WTC11 (cell line): ENCODE results near the gene KLHL41.

Experiments used
- CREB1 ChIP-seq: sonication (generic); formaldehyde crosslinking; IDR thresholded peaks from 2 replicates; pipeline ENCODE4 v1.8.0; 2023; ENCODE audit warnings: mild to moderate bottlenecking, missing genetic modification reagents
- FOXP4 ChIP-seq: sonication (generic); formaldehyde crosslinking; IDR thresholded peaks from 2 replicates; pipeline ENCODE4 v1.8.0; 2022; ENCODE audit warnings: mild to moderate bottlenecking, missing genetic modification reagents
- JUN ChIP-seq: sonication (generic); formaldehyde crosslinking; IDR thresholded peaks from 2 replicates; pipeline ENCODE4 v1.8.0; 2023; ENCODE audit warnings: mild to moderate bottlenecking, missing genetic modification reagents
- NFYB ChIP-seq: sonication (generic); formaldehyde crosslinking; conservative IDR thresholded peaks from 2 replicates; pipeline ENCODE4 v1.8.0; 2022; ENCODE audit warnings: low read depth, missing genetic modification reagents
- USF2 ChIP-seq: sonication (generic); formaldehyde crosslinking; IDR thresholded peaks from 2 replicates; pipeline ENCODE4 v1.8.1; 2023; ENCODE audit warnings: mild to moderate bottlenecking, missing genetic modification reagents, moderate library complexity
- ZBTB21 ChIP-seq: sonication (generic); formaldehyde crosslinking; IDR thresholded peaks from 2 replicates; pipeline ENCODE4 v1.8.1; 2023; ENCODE audit warnings: mild to moderate bottlenecking, missing genetic modification reagents, borderline replicate concordance
- ZBTB43 ChIP-seq: sonication (generic); formaldehyde crosslinking; IDR thresholded peaks from 2 replicates; pipeline ENCODE4 v1.8.1; 2023; ENCODE audit warnings: mild to moderate bottlenecking, missing genetic modification reagents
- ZNF138 ChIP-seq: sonication (generic); formaldehyde crosslinking; conservative IDR thresholded peaks from 2 replicates; pipeline ENCODE4 v1.8.1; 2022; ENCODE audit warnings: mild to moderate bottlenecking, moderate library complexity, missing genetic modification reagents
- TF ChIP-seq, protein P1 (sequence below): fragments of 200-600 bp; IDR thresholded peaks from 2 replicates; pipeline ENCODE4 v1.8.0; 2022; ENCODE audit warnings: antibody characterized with exemption
- TF ChIP-seq, protein P2 (sequence below): sonication (generic); formaldehyde crosslinking; IDR thresholded peaks from 2 replicates; pipeline ENCODE4 v1.8.1; 2023; ENCODE audit warnings: mild to moderate bottlenecking, moderate library complexity, missing genetic modification reagents
- TF ChIP-seq, protein P3 (sequence below): sonication (generic); formaldehyde crosslinking; IDR thresholded peaks from 2 replicates; pipeline ENCODE4 v1.8.1; 2022; ENCODE audit warnings: low read depth, mild to moderate bottlenecking, moderate library complexity, missing genetic modification reagents, borderline replicate concordance

- TF ChIP-seq, protein P1, sequence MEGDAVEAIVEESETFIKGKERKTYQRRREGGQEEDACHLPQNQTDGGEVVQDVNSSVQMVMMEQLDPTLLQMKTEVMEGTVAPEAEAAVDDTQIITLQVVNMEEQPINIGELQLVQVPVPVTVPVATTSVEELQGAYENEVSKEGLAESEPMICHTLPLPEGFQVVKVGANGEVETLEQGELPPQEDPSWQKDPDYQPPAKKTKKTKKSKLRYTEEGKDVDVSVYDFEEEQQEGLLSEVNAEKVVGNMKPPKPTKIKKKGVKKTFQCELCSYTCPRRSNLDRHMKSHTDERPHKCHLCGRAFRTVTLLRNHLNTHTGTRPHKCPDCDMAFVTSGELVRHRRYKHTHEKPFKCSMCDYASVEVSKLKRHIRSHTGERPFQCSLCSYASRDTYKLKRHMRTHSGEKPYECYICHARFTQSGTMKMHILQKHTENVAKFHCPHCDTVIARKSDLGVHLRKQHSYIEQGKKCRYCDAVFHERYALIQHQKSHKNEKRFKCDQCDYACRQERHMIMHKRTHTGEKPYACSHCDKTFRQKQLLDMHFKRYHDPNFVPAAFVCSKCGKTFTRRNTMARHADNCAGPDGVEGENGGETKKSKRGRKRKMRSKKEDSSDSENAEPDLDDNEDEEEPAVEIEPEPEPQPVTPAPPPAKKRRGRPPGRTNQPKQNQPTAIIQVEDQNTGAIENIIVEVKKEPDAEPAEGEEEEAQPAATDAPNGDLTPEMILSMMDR, result no peak
- TF ChIP-seq NFYB (no peak), ZBTB43 (CRISPR knock-in tag) (no peak), JUN (CRISPR knock-in tag) (no peak), CREB1 (CRISPR knock-in tag) (no peak), USF2 (no peak), ZBTB21 (CRISPR knock-in tag) (no peak), ZNF138 (CRISPR knock-in tag) (no peak), FOXP4 (CRISPR knock-in tag) (no peak)
- TF ChIP-seq, protein P2, sequence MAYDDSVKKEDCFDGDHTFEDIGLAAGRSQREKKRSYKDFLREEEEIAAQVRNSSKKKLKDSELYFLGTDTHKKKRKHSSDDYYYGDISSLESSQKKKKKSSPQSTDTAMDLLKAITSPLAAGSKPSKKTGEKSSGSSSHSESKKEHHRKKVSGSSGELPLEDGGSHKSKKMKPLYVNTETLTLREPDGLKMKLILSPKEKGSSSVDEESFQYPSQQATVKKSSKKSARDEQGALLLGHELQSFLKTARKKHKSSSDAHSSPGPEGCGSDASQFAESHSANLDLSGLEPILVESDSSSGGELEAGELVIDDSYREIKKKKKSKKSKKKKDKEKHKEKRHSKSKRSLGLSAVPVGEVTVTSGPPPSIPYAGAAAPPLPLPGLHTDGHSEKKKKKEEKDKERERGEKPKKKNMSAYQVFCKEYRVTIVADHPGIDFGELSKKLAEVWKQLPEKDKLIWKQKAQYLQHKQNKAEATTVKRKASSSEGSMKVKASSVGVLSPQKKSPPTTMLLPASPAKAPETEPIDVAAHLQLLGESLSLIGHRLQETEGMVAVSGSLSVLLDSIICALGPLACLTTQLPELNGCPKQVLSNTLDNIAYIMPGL (CRISPR knock-in tag), result no peak
- TF ChIP-seq, protein P3, sequence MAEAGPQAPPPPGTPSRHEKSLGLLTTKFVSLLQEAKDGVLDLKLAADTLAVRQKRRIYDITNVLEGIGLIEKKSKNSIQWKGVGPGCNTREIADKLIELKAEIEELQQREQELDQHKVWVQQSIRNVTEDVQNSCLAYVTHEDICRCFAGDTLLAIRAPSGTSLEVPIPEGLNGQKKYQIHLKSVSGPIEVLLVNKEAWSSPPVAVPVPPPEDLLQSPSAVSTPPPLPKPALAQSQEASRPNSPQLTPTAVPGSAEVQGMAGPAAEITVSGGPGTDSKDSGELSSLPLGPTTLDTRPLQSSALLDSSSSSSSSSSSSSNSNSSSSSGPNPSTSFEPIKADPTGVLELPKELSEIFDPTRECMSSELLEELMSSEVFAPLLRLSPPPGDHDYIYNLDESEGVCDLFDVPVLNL, result no peak
Observed at GRCh38 chr2:169507698-169508097, 1.8 kb upstream of the KLHL41 start.
